NT2/D1 (cell line): Measurements from ENCODE around the gene ADPRH.

ENCODE experiments used
- SUZ12 ChIP-seq: IDR thresholded peaks from 2 replicates; pipeline ENCODE4 v1.6.1; 2011; ENCODE audit not compliant: insufficient read length, insufficient read depth; ENCODE audit errors: extremely low read depth
- YY1 ChIP-seq: IDR thresholded peaks from 2 replicates; pipeline ENCODE4 v1.6.1; 2011; ENCODE audit not compliant: insufficient read length, insufficient read depth
- ZNF274 ChIP-seq: IDR thresholded peaks from 2 replicates; pipeline ENCODE4 v1.6.1; 2011; ENCODE audit warnings: mild to moderate bottlenecking, low read depth, low read length

DNA sequence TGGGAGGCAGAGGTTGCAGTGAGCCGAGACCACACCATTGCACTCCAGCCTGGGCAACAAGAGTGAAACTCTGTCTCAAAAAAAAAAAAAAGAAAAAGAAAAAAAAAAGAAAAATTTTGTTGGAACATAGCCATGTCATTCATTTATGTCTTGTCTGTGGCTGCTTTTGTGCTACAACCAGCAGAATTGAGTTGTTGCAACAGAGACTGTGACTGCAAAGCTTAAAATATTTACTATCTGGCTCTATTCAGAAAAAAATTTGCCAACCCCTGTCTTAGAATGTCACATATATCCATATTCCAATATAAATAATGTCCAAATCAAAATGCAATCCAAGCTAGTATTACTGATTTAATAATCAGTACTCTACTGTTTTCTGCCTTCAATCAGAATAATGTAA is 45.0 kb upstream of the ADPRH start:
- TF ChIP-seq ZNF274 (no peak), SUZ12 (no peak), YY1 (no peak)
